Fibroblast of upper back skin (primary cell): ENCODE data around the gene WNT5B.

Experiments used
- DNase-seq: peaks from one replicate; pipeline ENCODE4 v3.0.0-alpha.2; 2013

The WNT5B gene

DNA sequence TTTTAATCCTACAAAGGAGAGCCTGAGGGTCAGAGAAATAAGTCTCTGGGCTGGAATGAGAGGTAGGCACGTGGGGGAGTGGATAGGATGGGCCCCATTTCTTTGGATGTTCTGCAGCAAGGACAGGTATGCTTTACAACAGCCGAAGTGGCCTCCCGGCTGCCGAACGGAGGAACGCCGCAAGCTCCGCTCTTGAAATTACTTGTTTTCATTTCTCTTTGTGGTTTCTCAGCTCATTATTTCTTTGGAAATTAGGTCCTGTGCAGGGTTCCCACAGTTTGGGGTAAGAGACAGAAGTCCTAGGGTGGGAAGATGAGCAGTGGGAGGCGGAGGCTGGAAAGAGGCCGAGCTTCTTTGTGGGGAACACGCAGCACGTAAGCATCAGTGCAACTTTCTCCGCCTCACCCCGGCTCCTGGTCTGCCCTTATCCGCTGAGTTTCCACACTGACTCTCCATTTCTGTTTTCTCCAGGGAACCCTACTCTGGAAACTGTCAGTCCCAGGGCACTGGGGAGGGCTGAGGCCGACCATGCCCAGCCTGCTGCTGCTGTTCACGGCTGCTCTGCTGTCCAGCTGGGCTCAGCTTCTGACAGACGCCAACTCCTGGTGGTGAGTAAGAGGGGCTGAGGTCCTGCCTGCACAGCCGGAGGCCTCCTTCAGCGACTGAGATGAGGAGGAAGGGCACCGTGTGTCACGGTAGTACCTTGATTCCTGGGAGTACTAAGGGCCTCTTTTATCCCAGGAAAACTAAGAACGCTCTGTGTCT lies 2.0 kb downstream of the WNT5B start:
- DNase-seq = peak; percentile 50

DNA sequence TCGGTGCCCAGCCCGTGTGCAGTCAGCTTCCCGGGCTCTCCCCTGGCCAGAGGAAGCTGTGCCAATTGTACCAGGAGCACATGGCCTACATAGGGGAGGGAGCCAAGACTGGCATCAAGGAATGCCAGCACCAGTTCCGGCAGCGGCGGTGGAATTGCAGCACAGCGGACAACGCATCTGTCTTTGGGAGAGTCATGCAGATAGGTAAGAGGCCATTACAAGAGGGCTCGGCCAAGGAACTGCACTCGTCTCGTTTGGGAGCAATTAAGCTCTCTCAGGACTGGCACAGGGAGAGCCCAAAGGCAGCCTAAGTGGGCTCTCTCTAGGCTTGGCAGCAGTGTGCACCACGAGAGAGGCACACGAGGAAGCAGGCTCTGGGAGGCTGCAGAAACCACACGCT lies 3.7 kb downstream of the WNT5B start:
- no peak for DNase-seq

GRCh38 chr12:1633459-1633858 lies 4.4 kb downstream of the WNT5B start:
- no peak for DNase-seq

GRCh38 chr12:1634149-1634548 lies 5.1 kb downstream of the WNT5B start:
- no peak for DNase-seq

- peak; percentile 74 for DNase-seq
Measured at GRCh38 chr12:1634590-1635191, 5.7 kb downstream of the WNT5B start.

- no peak for DNase-seq
Measured at GRCh38 chr12:1635301-1636095, 6.5 kb downstream of the WNT5B start.

DNA sequence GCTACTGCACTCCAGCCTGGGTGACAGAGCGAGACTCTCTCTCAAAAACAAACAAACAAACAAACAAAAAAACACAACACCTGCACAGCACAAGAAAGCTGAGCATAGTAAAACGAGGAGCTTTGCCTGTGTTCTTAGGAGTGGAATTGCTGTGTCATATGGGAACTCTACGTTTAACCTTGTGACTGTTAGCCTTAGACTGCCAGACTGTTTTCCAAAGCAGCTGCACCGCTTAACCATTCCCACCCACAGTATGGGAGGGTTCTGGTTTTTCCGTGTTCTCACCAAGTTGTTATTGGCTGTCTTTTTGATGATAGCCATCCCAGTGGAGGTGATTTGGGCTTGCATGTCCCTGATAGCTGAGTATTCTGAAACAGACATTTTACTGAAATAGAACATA lies 9.2 kb downstream of the WNT5B start:
- DNase-seq = no peak

- no peak for DNase-seq
Measured at GRCh38 chr12:1639538-1639937, 10.5 kb downstream of the WNT5B start.

DNA sequence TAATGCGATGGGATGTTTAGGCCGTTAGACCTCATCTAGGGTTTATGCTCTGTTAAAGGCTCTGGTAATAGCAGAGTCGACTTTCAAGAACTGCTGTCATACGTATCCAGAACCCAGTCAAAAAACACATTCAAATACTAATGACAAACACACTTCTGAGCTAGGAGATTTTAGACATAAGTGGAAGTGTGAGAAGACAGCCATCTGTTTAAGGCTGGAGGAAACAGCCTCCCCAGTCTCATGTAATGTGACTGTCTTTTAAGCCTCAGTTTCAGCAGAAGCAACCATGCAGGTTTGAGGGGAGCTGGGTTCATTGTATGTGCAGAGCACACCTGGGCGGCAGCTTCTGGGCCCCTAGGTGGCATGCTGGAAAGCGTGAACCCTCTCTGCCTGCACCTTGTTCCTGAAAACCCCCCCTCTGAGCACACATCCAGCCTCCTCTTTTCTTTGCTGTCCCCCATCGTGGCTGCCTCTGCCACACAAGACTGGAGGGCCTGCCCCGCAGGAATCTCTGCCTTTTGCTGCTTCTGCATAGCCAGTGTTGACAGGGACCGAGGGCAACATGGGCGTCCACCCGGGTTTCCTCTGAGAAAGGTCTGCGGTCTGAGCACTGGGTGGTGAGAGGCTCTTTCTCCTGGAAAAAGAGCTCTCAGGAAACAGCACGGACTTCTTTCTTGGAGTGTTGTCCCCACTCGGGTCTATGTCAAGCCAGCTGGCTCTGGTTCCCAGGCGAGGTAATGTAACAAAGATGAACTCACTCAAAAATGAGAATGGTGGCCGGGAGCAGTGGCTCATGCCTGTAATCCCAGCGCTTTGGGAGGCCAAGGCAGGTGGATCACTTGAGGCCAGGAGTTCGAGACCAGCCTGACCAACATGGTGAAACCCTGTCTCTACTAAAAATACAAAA lies 11.6 kb downstream of the WNT5B start:
- DNase-seq = no peak

GRCh38 chr12:1642513-1642912 lies 13.5 kb downstream of the WNT5B start:
- no peak for DNase-seq

GRCh38 chr12:1643043-1643442 lies 14.0 kb downstream of the WNT5B start:
- DNase-seq = no peak

DNA sequence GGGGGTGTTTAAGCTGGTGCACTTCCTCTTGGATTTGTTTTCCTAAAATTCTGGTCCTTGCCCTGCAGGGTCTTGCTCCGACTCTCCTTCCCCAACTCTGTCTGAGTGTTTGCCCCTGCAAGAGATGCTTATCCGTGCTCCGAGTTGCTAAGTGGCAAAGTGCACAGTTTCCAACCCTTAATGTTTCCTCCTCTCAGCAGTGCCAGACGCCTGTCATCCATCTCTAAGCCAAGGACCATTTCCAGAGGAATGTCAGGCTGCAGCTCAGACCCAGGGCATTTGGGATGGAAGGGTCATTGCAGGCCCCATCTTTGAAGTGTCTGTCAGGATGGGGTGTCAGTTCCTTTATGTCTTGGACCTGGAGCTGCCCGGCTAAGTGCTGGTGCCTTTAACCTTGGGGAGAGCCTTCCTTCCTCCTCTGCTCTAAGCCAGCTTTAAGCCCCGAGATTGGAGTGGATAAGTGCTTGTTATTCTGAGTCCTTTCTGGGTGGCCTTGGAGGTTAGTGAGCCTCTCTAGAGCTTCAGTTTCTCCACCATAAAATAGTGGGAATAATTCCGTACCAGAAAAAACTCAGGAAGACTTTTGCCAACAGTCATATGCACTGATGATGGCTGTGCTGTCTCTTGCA lies 15.0 kb downstream of the WNT5B start:
- DNase-seq = no peak

- DNase-seq = peak; percentile 79
Measured at GRCh38 chr12:1644534-1645438, 15.8 kb downstream of the WNT5B start.

GRCh38 chr12:1645819-1646218 lies 16.8 kb downstream of the WNT5B start:
- no peak for DNase-seq

- no peak for DNase-seq
Measured at GRCh38 chr12:1646569-1647284, 17.7 kb downstream of the WNT5B start.

- no peak for DNase-seq
Measured at GRCh38 chr12:1647285-1647669, 18.2 kb downstream of the WNT5B start.

DNA sequence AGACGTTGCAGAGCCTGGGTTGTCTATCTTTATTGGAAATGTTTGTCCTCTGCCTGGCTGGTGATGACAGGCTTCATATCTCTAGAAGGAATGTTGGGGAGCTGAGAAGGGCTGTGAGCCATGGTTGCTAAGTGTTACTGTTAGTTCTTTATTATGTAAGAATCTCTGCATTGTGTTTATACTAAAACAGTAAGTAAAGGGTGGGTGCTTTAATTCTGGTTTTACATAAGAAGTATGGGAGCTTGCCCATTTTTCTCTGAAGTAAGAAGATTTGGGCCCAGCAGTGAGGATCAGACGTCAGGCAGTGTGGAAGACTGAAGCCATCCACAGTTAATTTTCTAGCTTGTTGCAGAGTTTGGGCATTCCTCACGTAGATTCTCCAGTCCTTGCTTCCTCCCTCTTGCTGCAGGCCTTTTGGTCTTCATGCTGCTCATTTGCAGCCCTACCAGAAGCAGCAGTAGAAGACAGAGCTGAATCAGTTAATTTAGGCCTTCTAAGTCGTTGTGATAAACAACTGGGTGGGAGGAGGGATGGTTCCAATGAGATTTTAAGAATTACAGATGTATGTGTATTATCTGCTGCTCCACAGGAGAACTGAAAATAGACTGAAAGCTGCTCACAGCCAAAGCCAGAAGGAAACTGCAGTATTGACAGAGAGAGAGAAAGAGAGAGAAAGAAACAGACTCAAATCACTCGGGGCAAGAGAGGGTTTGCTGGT lies 21.4 kb downstream of the WNT5B start:
- DNase-seq = peak; percentile 38

- no peak for DNase-seq
Measured at GRCh38 chr12:1650978-1651361, 21.9 kb downstream of the WNT5B start.

- no peak for DNase-seq
Measured at GRCh38 chr12:1651946-1652345, 22.9 kb downstream of the WNT5B start.

GRCh38 chr12:1655225-1655788 lies 26.3 kb downstream of the WNT5B start:
- DNase-seq = no peak
